NCI-H146 treated with DMSO at 0.1 percent for 48 hours (cell line): Measurements from ENCODE around the gene CELSR1.
"Not testable (repeated sequence)": the region's sequence is repeated elsewhere in the genome, so short reads cannot be mapped to it uniquely, and the experiment has no call there.

Experiments used
- DNase-seq: peaks from one replicate; lab custom pipeline; 2025; ENCODE audit not compliant: unreplicated experiment; lab: John Stamatoyannopoulos, UW

CELSR1 gene

GRCh38 chr22:46484861-46485595, 52.4 kb downstream of the CELSR1 start:
- DNase-seq, result no peak

GRCh38 chr22:46484156-46484860, 53.1 kb downstream of the CELSR1 start:
- DNase-seq, result no peak

- no peak for DNase-seq
Measured at GRCh38 chr22:46483353-46483752, 54.1 kb downstream of the CELSR1 start.

GRCh38 chr22:46482056-46482675, 55.3 kb downstream of the CELSR1 start:
- no peak for DNase-seq

GRCh38 chr22:46481386-46481785, 56.0 kb downstream of the CELSR1 start:
- DNase-seq, result no peak

- DNase-seq, result no peak
Measured at GRCh38 chr22:46480396-46480795, 57.0 kb downstream of the CELSR1 start.

- no peak for DNase-seq
Measured at GRCh38 chr22:46479046-46479445, 58.4 kb downstream of the CELSR1 start.

GRCh38 chr22:46478083-46478551, 59.3 kb downstream of the CELSR1 start:
- DNase-seq, result no peak

- no peak for DNase-seq
Measured at GRCh38 chr22:46476547-46476941, 60.9 kb downstream of the CELSR1 start.

- DNase-seq, result no peak
Measured at GRCh38 chr22:46473896-46474557, 63.4 kb downstream of the CELSR1 start.

- no peak for DNase-seq
Measured at GRCh38 chr22:46473021-46473779, 64.2 kb downstream of the CELSR1 start.

- DNase-seq, result no peak
Measured at GRCh38 chr22:46472722-46473016, 64.8 kb downstream of the CELSR1 start.

GRCh38 chr22:46471901-46472721, 65.3 kb downstream of the CELSR1 start:
- DNase-seq, result no peak

- DNase-seq, result not testable (repeated sequence)
Measured at GRCh38 chr22:46471330-46471729, 66.1 kb downstream of the CELSR1 start.

GRCh38 chr22:46469711-46470110, 67.7 kb downstream of the CELSR1 start:
- DNase-seq, result no peak

- no peak for DNase-seq
Measured at GRCh38 chr22:46467006-46467405, 70.4 kb downstream of the CELSR1 start.

- no peak for DNase-seq
Measured at GRCh38 chr22:46466255-46466676, 71.2 kb downstream of the CELSR1 start.

GRCh38 chr22:46465793-46466192, 71.6 kb downstream of the CELSR1 start:
- DNase-seq, result no peak

- DNase-seq, result no peak
Measured at GRCh38 chr22:46465345-46465720, 72.1 kb downstream of the CELSR1 start.

- DNase-seq, result no peak
Measured at GRCh38 chr22:46464701-46465344, 72.6 kb downstream of the CELSR1 start.
